ENCODE measurements around the gene PAK4. TPM values are rescaled to one million over a fixed set of nuclear protein-coding genes. Genes with fewer than 3 reads are reported as not detected.

The PAK4 gene
- total and polyA plus RNA-seq, 12 donors = 7.2 to 61.0 (median 23.8) TPM

GRCh38 chr19:39097721-39098120 is 27.9 kb upstream of the PAK4 start:
- Histone ChIP-seq H3K27me3 (peaks cover 17% of the 10 kb centered on the region), H3K36me3 (replicated peaks in 1 of 2) (no peaks in the 10 kb centered on the region), H3K4me3 (no peak overlapping the region), H3K9me3 (replicated peaks in 1 of 3) (no peaks in the 10 kb centered on the region), H3K27ac (no peak overlapping the region), H3K4me1 (replicated peaks in 1 of 2) (no peaks in the 10 kb centered on the region)
- intact Hi-C loops (cut with DNase I) = no loop called here
- no peak for TF ChIP-seq POLR2A (IDR thresholded peaks at IDR 0.05)
- no peak for TF ChIP-seq CTCF (IDR thresholded peaks at IDR 0.05)
- DNase-seq = no peak
- 53 to 70% (median 66%) methylated on average over 2 of the region's 2 CpGs for WGBS, 4 donors

GRCh38 chr19:39098365-39099269 is 27.0 kb upstream of the PAK4 start:
- DNase-seq = no peak
- intact Hi-C loops (cut with DNase I) = no loop called here
- 15 to 36% (median 22%) methylated on average over 10 to 53 of the region's 53 CpGs for WGBS, 4 donors
- Histone ChIP-seq H3K36me3 (replicated peaks in 1 of 2) (no peaks in the 10 kb centered on the region), H3K4me1 (replicated peaks in 1 of 2) (no peaks in the 10 kb centered on the region), H3K9me3 (replicated peaks in 1 of 3) (no peaks in the 10 kb centered on the region), H3K27me3 (peaks cover 17% of the 10 kb centered on the region), H3K27ac (no peak overlapping the region), H3K4me3 (no peak overlapping the region)
- no peak for TF ChIP-seq CTCF (IDR thresholded peaks at IDR 0.05)
- no peak for TF ChIP-seq POLR2A (IDR thresholded peaks at IDR 0.05)

- Histone ChIP-seq H3K27me3 (peaks cover 17% of the 10 kb centered on the region), H3K36me3 (replicated peaks in 1 of 2) (no peaks in the 10 kb centered on the region), H3K4me1 (replicated peaks in 1 of 2) (no peaks in the 10 kb centered on the region), H3K9me3 (replicated peaks in 1 of 3) (no peaks in the 10 kb centered on the region), H3K27ac (no peak overlapping the region), H3K4me3 (no peak overlapping the region)
- TF ChIP-seq CTCF (IDR thresholded peaks at IDR 0.05) (no peak), POLR2A (IDR thresholded peaks at IDR 0.05) (no peak)
- no peak for DNase-seq
- WGBS, 4 donors = 34 to 38% (median 36%) methylated on average over 8 to 9 of the region's 9 CpGs
- intact Hi-C loops (cut with DNase I) = no loop called here
Measured at GRCh38 chr19:39099341-39099740, 26.2 kb upstream of the PAK4 start.

- H3K9me3 ChIP-seq (replicated peaks in 1 of 3) = no peaks in the 10 kb centered on the region
- WGBS, 4 donors = 80 to 92% (median 90%) methylated on average over 8 to 19 of the region's 19 CpGs
- no peaks in the 10 kb centered on the region for H3K36me3 ChIP-seq (replicated peaks in 1 of 2)
- intact Hi-C loops (cut with DNase I) = no loop called here
- TF ChIP-seq POLR2A (IDR thresholded peaks at IDR 0.05) (no peak), CTCF (IDR thresholded peaks at IDR 0.05) (no peak)
- no peak overlapping the region for H3K27ac ChIP-seq
- H3K27me3 ChIP-seq = peaks cover 17% of the 10 kb centered on the region
- no peak for DNase-seq
- H3K4me3 ChIP-seq = no peak overlapping the region
- no peaks in the 10 kb centered on the region for H3K4me1 ChIP-seq (replicated peaks in 1 of 2)
Measured at GRCh38 chr19:39100500-39101166, 25.0 kb upstream of the PAK4 start.
